HG03342 (cell line): ENCODE results near the gene KHDRBS2.

ENCODE experiments used
- ATAC-seq: cut with Tn5 transposase; IDR thresholded peaks from one replicate; pipeline ENCODE4 v1.9.1; 2021; ENCODE audit warnings: mild to moderate bottlenecking, moderate library complexity; ENCODE audit not compliant: unreplicated experiment

KHDRBS2 gene

GRCh38 chr6:61649845-61650244 is 636.2 kb downstream of the KHDRBS2 start:
- no peak for ATAC-seq

GRCh38 chr6:61640463-61640862 is 645.6 kb downstream of the KHDRBS2 start:
- ATAC-seq = no peak
